Measurements from ENCODE around the gene NDUFB4.

Gene NDUFB4

GRCh38 chr3:120561251-120562045 is 34.7 kb upstream of the NDUFB4 start:
- H3K36me3 ChIP-seq (ENCODE audit: control insufficient read depth, insufficient read depth, low read length) = no peaks in the 10 kb centered on the region
- no peak overlapping the region for H3K4me3 ChIP-seq (ENCODE audit: low read length)
- H3K9me3 ChIP-seq (ENCODE audit: control insufficient read depth, low read length) = no peaks in the 10 kb centered on the region
- peaks cover 8% of the 10 kb centered on the region for H3K4me1 ChIP-seq (ENCODE audit: control insufficient read depth, insufficient read depth, low read length)
- no peak overlapping the region for H3K9ac ChIP-seq (ENCODE audit: low read length)
- H3K27me3 ChIP-seq (ENCODE audit: control insufficient read depth, insufficient read depth, low read length) = peaks cover 5% of the 10 kb centered on the region

GRCh38 chr3:120563356-120564022 is 32.6 kb upstream of the NDUFB4 start:
- Histone ChIP-seq H3K4me1 (ENCODE audit: control insufficient read depth, insufficient read depth, low read length) (peaks cover 8% of the 10 kb centered on the region), H3K4me3 (ENCODE audit: low read length) (no peak overlapping the region), H3K36me3 (ENCODE audit: control insufficient read depth, insufficient read depth, low read length) (no peaks in the 10 kb centered on the region), H3K9me3 (ENCODE audit: control insufficient read depth, low read length) (no peaks in the 10 kb centered on the region), H3K27me3 (ENCODE audit: control insufficient read depth, insufficient read depth, low read length) (no peaks in the 10 kb centered on the region), H3K9ac (ENCODE audit: low read length) (no peak overlapping the region)

GRCh38 chr3:120566243-120566975 is 29.7 kb upstream of the NDUFB4 start:
- Histone ChIP-seq H3K4me3 (ENCODE audit: low read length) (no peak overlapping the region), H3K9me3 (ENCODE audit: control insufficient read depth, low read length) (no peaks in the 10 kb centered on the region), H3K4me1 (ENCODE audit: control insufficient read depth, insufficient read depth, low read length) (no peaks in the 10 kb centered on the region), H3K36me3 (ENCODE audit: control insufficient read depth, insufficient read depth, low read length) (no peaks in the 10 kb centered on the region), H3K9ac (ENCODE audit: low read length) (no peak overlapping the region), H3K27me3 (ENCODE audit: control insufficient read depth, insufficient read depth, low read length) (no peaks in the 10 kb centered on the region)

- no peaks in the 10 kb centered on the region for H3K27me3 ChIP-seq (ENCODE audit: control insufficient read depth, insufficient read depth, low read length)
- no peak overlapping the region for H3K4me3 ChIP-seq (ENCODE audit: low read length)
- no peaks in the 10 kb centered on the region for H3K9me3 ChIP-seq (ENCODE audit: control insufficient read depth, low read length)
- peak overlapping the region; percentile 20 for H3K9ac ChIP-seq (ENCODE audit: low read length)
- H3K4me1 ChIP-seq (ENCODE audit: control insufficient read depth, insufficient read depth, low read length) = no peaks in the 10 kb centered on the region
- H3K36me3 ChIP-seq (ENCODE audit: control insufficient read depth, insufficient read depth, low read length) = no peaks in the 10 kb centered on the region
These were observed 28.6 kb upstream of the NDUFB4 start for GRCh38 chr3:120567370-120568201.

GRCh38 chr3:120568202-120568531 is 28.0 kb upstream of the NDUFB4 start:
- Histone ChIP-seq H3K4me1 (ENCODE audit: control insufficient read depth, insufficient read depth, low read length) (no peaks in the 10 kb centered on the region), H3K4me3 (ENCODE audit: low read length) (no peak overlapping the region), H3K36me3 (ENCODE audit: control insufficient read depth, insufficient read depth, low read length) (no peaks in the 10 kb centered on the region), H3K27me3 (ENCODE audit: control insufficient read depth, insufficient read depth, low read length) (no peaks in the 10 kb centered on the region), H3K9me3 (ENCODE audit: control insufficient read depth, low read length) (no peaks in the 10 kb centered on the region), H3K9ac (ENCODE audit: low read length) (no peak overlapping the region)

- no peak overlapping the region for H3K4me3 ChIP-seq (ENCODE audit: low read length)
- H3K4me1 ChIP-seq (ENCODE audit: control insufficient read depth, insufficient read depth, low read length) = no peaks in the 10 kb centered on the region
- no peaks in the 10 kb centered on the region for H3K36me3 ChIP-seq (ENCODE audit: control insufficient read depth, insufficient read depth, low read length)
- H3K9me3 ChIP-seq (ENCODE audit: control insufficient read depth, low read length) = no peaks in the 10 kb centered on the region
- no peak overlapping the region for H3K9ac ChIP-seq (ENCODE audit: low read length)
- H3K27me3 ChIP-seq (ENCODE audit: control insufficient read depth, insufficient read depth, low read length) = no peaks in the 10 kb centered on the region
These were observed 27.5 kb upstream of the NDUFB4 start for GRCh38 chr3:120568598-120568997.

GRCh38 chr3:120569222-120570057 is 26.7 kb upstream of the NDUFB4 start:
- Histone ChIP-seq H3K4me1 (ENCODE audit: control insufficient read depth, insufficient read depth, low read length) (no peaks in the 10 kb centered on the region), H3K9ac (ENCODE audit: low read length) (no peak overlapping the region), H3K4me3 (ENCODE audit: low read length) (no peak overlapping the region), H3K27me3 (ENCODE audit: control insufficient read depth, insufficient read depth, low read length) (no peaks in the 10 kb centered on the region), H3K9me3 (ENCODE audit: control insufficient read depth, low read length) (no peaks in the 10 kb centered on the region), H3K36me3 (ENCODE audit: control insufficient read depth, insufficient read depth, low read length) (no peaks in the 10 kb centered on the region)

GRCh38 chr3:120572027-120572426 is 24.1 kb upstream of the NDUFB4 start:
- Histone ChIP-seq H3K4me1 (ENCODE audit: control insufficient read depth, insufficient read depth, low read length) (no peaks in the 10 kb centered on the region), H3K9ac (ENCODE audit: low read length) (no peak overlapping the region), H3K36me3 (ENCODE audit: control insufficient read depth, insufficient read depth, low read length) (no peaks in the 10 kb centered on the region), H3K9me3 (ENCODE audit: control insufficient read depth, low read length) (no peaks in the 10 kb centered on the region), H3K27me3 (ENCODE audit: control insufficient read depth, insufficient read depth, low read length) (no peaks in the 10 kb centered on the region), H3K4me3 (ENCODE audit: low read length) (no peak overlapping the region)

- no peaks in the 10 kb centered on the region for H3K36me3 ChIP-seq (ENCODE audit: control insufficient read depth, insufficient read depth, low read length)
- no peak overlapping the region for H3K4me3 ChIP-seq (ENCODE audit: low read length)
- no peaks in the 10 kb centered on the region for H3K4me1 ChIP-seq (ENCODE audit: control insufficient read depth, insufficient read depth, low read length)
- H3K9me3 ChIP-seq (ENCODE audit: control insufficient read depth, low read length) = no peaks in the 10 kb centered on the region
- no peaks in the 10 kb centered on the region for H3K27me3 ChIP-seq (ENCODE audit: control insufficient read depth, insufficient read depth, low read length)
- no peak overlapping the region for H3K9ac ChIP-seq (ENCODE audit: low read length)
These were observed 8.7 kb upstream of the NDUFB4 start for GRCh38 chr3:120587332-120587975.

GRCh38 chr3:120595788-120596115 is 384 bp upstream of the NDUFB4 start:
- Histone ChIP-seq H3K9me3 (ENCODE audit: control insufficient read depth, low read length) (no peaks in the 10 kb centered on the region), H3K27me3 (ENCODE audit: control insufficient read depth, insufficient read depth, low read length) (no peaks in the 10 kb centered on the region), H3K36me3 (ENCODE audit: control insufficient read depth, insufficient read depth, low read length) (no peaks in the 10 kb centered on the region), H3K4me1 (ENCODE audit: control insufficient read depth, insufficient read depth, low read length) (peaks cover 18% of the 10 kb centered on the region), H3K9ac (ENCODE audit: low read length) (peak overlapping the region; percentile 93), H3K4me3 (ENCODE audit: low read length) (peak overlapping the region; percentile 59)

- Histone ChIP-seq H3K36me3 (ENCODE audit: control insufficient read depth, insufficient read depth, low read length) (no peaks in the 10 kb centered on the region), H3K4me1 (ENCODE audit: control insufficient read depth, insufficient read depth, low read length) (peaks cover 18% of the 10 kb centered on the region), H3K9me3 (ENCODE audit: control insufficient read depth, low read length) (no peaks in the 10 kb centered on the region), H3K4me3 (ENCODE audit: low read length) (peak overlapping the region; percentile 59), H3K27me3 (ENCODE audit: control insufficient read depth, insufficient read depth, low read length) (no peaks in the 10 kb centered on the region), H3K9ac (ENCODE audit: low read length) (peak overlapping the region; percentile 93)
These were observed 702 bp downstream of the NDUFB4 start for GRCh38 chr3:120596853-120597223.
